ENCODE data around the gene ELF5.

The ELF5 gene

GRCh38 chr11:34513682-34514449, at the start of gene ELF5:
Gene ELF5 (minus strand): TSS chr11:34513794. CDS start chr11:34505749, 8,045 bp downstream.
- DNase-seq (ENCODE audit: low read depth) = no peak

GRCh38 chr11:34562976-34563375, 49.4 kb upstream of the ELF5 start:
- DNase-seq (ENCODE audit: low read depth) = no peak

- no peak for DNase-seq (ENCODE audit: low read depth)
Observed at GRCh38 chr11:34560511-34560910, 46.9 kb upstream of the ELF5 start.

- DNase-seq (ENCODE audit: low read depth) = no peak
Observed at GRCh38 chr11:34558673-34559072, 45.1 kb upstream of the ELF5 start.

GRCh38 chr11:34558211-34558610, 44.6 kb upstream of the ELF5 start:
- DNase-seq (ENCODE audit: low read depth) = no peak

GRCh38 chr11:34552270-34552669, 38.7 kb upstream of the ELF5 start:
- no peak for DNase-seq (ENCODE audit: low read depth)

GRCh38 chr11:34549271-34549670, 35.7 kb upstream of the ELF5 start:
- DNase-seq (ENCODE audit: low read depth) = no peak

- DNase-seq (ENCODE audit: low read depth) = no peak
Observed at GRCh38 chr11:34548278-34548677, 34.7 kb upstream of the ELF5 start.

- no peak for DNase-seq (ENCODE audit: low read depth)
Observed at GRCh38 chr11:34546511-34547209, 33.1 kb upstream of the ELF5 start.

GRCh38 chr11:34542089-34542488, 28.5 kb upstream of the ELF5 start:
- no peak for DNase-seq (ENCODE audit: low read depth)

GRCh38 chr11:34540870-34541269, 27.3 kb upstream of the ELF5 start:
- DNase-seq (ENCODE audit: low read depth) = no peak

GRCh38 chr11:34537636-34538035, 24.0 kb upstream of the ELF5 start:
- no peak for DNase-seq (ENCODE audit: low read depth)

GRCh38 chr11:34536056-34536455, 22.5 kb upstream of the ELF5 start:
- DNase-seq (ENCODE audit: low read depth) = no peak

- DNase-seq (ENCODE audit: low read depth) = no peak
Observed at GRCh38 chr11:34534826-34535225, 21.2 kb upstream of the ELF5 start.

- DNase-seq (ENCODE audit: low read depth) = no peak
Observed at GRCh38 chr11:34531663-34532062, 18.1 kb upstream of the ELF5 start.

GRCh38 chr11:34530545-34531234, 17.1 kb upstream of the ELF5 start:
- DNase-seq (ENCODE audit: low read depth) = no peak

GRCh38 chr11:34529643-34530042, 16.0 kb upstream of the ELF5 start:
- DNase-seq (ENCODE audit: low read depth) = no peak

- DNase-seq (ENCODE audit: low read depth) = no peak
Observed at GRCh38 chr11:34528072-34528471, 14.5 kb upstream of the ELF5 start.

- no peak for DNase-seq (ENCODE audit: low read depth)
Observed at GRCh38 chr11:34525888-34526657, 12.5 kb upstream of the ELF5 start.

GRCh38 chr11:34525098-34525497, 11.5 kb upstream of the ELF5 start:
- DNase-seq (ENCODE audit: low read depth) = no peak

- DNase-seq (ENCODE audit: low read depth) = no peak
Observed at GRCh38 chr11:34524696-34525095, 11.1 kb upstream of the ELF5 start.

GRCh38 chr11:34523053-34523452, 9.5 kb upstream of the ELF5 start:
- DNase-seq (ENCODE audit: low read depth) = no peak

Measured in stromal cell of bone marrow (primary cell).